ENCODE results near the gene SCN5A. TPM values are rescaled to one million over a fixed set of nuclear protein-coding genes. Genes with fewer than 3 reads are reported as not detected.

The SCN5A gene
- total and polyA plus RNA-seq, 9 donors, result 1.9 to 4.8 (median 4.3) TPM

GRCh38 chr3:38581774-38582173, 67.7 kb downstream of the SCN5A start:
- H3K27me3 ChIP-seq (ENCODE audit: control insufficient read depth, insufficient read depth, low read length), result no peaks in the 10 kb centered on the region
- no peak for DNase-seq
- H3K9me3 ChIP-seq (replicated peaks; ENCODE audit: control insufficient read depth, low read depth, low read length), result no peaks in the 10 kb centered on the region
- WGBS (ENCODE audit: insufficient coverage), result 83% methylated on average over 2 of the region's 2 CpGs
- H3K4me1 ChIP-seq (ENCODE audit: control insufficient read depth, insufficient read depth, low read length), result peaks cover 34% of the 10 kb centered on the region
- H3K27ac ChIP-seq (ENCODE audit: low read length), result no peak overlapping the region
- H3K4me3 ChIP-seq (ENCODE audit: low read length), result no peak overlapping the region
- no peaks in the 10 kb centered on the region for H3K36me3 ChIP-seq (ENCODE audit: control insufficient read depth, insufficient read depth, low read length)

GRCh38 chr3:38580450-38581382, 68.8 kb downstream of the SCN5A start:
- Histone ChIP-seq H3K36me3 (ENCODE audit: control insufficient read depth, insufficient read depth, low read length) (no peaks in the 10 kb centered on the region), H3K27me3 (ENCODE audit: control insufficient read depth, insufficient read depth, low read length) (no peaks in the 10 kb centered on the region), H3K27ac (ENCODE audit: low read length) (peak overlapping the region; percentile 29), H3K4me1 (ENCODE audit: control insufficient read depth, insufficient read depth, low read length) (peaks cover 34% of the 10 kb centered on the region), H3K9me3 (replicated peaks; ENCODE audit: control insufficient read depth, low read depth, low read length) (no peaks in the 10 kb centered on the region), H3K4me3 (ENCODE audit: low read length) (no peak overlapping the region)
- 55% methylated on average over 16 of the region's 21 CpGs for WGBS (ENCODE audit: insufficient coverage)
- DNase-seq, result peak; percentile 28

GRCh38 chr3:38579551-38580449, 69.7 kb downstream of the SCN5A start:
- Histone ChIP-seq H3K27me3 (ENCODE audit: control insufficient read depth, insufficient read depth, low read length) (no peaks in the 10 kb centered on the region), H3K9me3 (replicated peaks; ENCODE audit: control insufficient read depth, low read depth, low read length) (no peaks in the 10 kb centered on the region), H3K4me3 (ENCODE audit: low read length) (no peak overlapping the region), H3K4me1 (ENCODE audit: control insufficient read depth, insufficient read depth, low read length) (peaks cover 34% of the 10 kb centered on the region), H3K27ac (ENCODE audit: low read length) (no peak overlapping the region), H3K36me3 (ENCODE audit: control insufficient read depth, insufficient read depth, low read length) (no peaks in the 10 kb centered on the region)
- peak; percentile 66 for DNase-seq
- 54% methylated on average over 4 of the region's 14 CpGs for WGBS (ENCODE audit: insufficient coverage)

- Histone ChIP-seq H3K36me3 (ENCODE audit: control insufficient read depth, insufficient read depth, low read length) (no peaks in the 10 kb centered on the region), H3K9me3 (replicated peaks; ENCODE audit: control insufficient read depth, low read depth, low read length) (no peaks in the 10 kb centered on the region), H3K4me3 (ENCODE audit: low read length) (no peak overlapping the region), H3K27ac (ENCODE audit: low read length) (no peak overlapping the region), H3K4me1 (ENCODE audit: control insufficient read depth, insufficient read depth, low read length) (peaks cover 34% of the 10 kb centered on the region), H3K27me3 (ENCODE audit: control insufficient read depth, insufficient read depth, low read length) (no peaks in the 10 kb centered on the region)
- WGBS (ENCODE audit: insufficient coverage), result 42% methylated on average over 12 of the region's 12 CpGs
- DNase-seq, result peak; percentile 58
These were observed 70.3 kb downstream of the SCN5A start for GRCh38 chr3:38579141-38579540.

DNA sequence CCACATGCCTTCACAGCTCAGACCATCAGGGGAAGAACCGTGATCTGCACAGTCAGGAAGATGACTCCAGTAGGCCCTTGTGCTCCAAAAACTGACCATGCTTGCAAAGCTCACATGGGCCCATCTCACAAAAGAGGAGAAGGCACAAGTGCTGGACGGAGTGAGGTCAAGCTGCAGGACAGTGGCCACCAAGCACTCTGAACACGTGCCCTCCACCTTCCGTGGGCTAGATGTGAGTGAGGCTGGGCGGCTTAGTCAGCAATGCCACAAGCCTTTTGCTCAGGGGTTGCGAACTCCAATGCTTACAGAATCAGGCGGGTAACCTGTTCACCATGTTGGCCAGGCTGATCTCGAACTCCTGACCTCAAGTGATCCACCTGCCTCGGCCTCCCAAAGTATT, 70.9 kb downstream of the SCN5A start:
- Histone ChIP-seq H3K27me3 (ENCODE audit: control insufficient read depth, insufficient read depth, low read length) (no peaks in the 10 kb centered on the region), H3K4me1 (ENCODE audit: control insufficient read depth, insufficient read depth, low read length) (peaks cover 34% of the 10 kb centered on the region), H3K27ac (ENCODE audit: low read length) (no peak overlapping the region), H3K36me3 (ENCODE audit: control insufficient read depth, insufficient read depth, low read length) (no peaks in the 10 kb centered on the region), H3K9me3 (replicated peaks; ENCODE audit: control insufficient read depth, low read depth, low read length) (no peaks in the 10 kb centered on the region), H3K4me3 (ENCODE audit: low read length) (no peak overlapping the region)
- 94% methylated on average over 9 of the region's 9 CpGs for WGBS (ENCODE audit: insufficient coverage)
- no peak for DNase-seq

GRCh38 chr3:38578081-38578475, 71.4 kb downstream of the SCN5A start:
- Histone ChIP-seq H3K9me3 (replicated peaks; ENCODE audit: control insufficient read depth, low read depth, low read length) (peaks cover under 1% of the 10 kb centered on the region), H3K27me3 (ENCODE audit: control insufficient read depth, insufficient read depth, low read length) (no peaks in the 10 kb centered on the region), H3K27ac (ENCODE audit: low read length) (no peak overlapping the region), H3K4me3 (ENCODE audit: low read length) (no peak overlapping the region), H3K4me1 (ENCODE audit: control insufficient read depth, insufficient read depth, low read length) (peaks cover 34% of the 10 kb centered on the region), H3K36me3 (ENCODE audit: control insufficient read depth, insufficient read depth, low read length) (no peaks in the 10 kb centered on the region)
- no CpG with 5 or more reads among the region's 4 CpGs for WGBS (ENCODE audit: insufficient coverage)
- DNase-seq, result no peak

DNA sequence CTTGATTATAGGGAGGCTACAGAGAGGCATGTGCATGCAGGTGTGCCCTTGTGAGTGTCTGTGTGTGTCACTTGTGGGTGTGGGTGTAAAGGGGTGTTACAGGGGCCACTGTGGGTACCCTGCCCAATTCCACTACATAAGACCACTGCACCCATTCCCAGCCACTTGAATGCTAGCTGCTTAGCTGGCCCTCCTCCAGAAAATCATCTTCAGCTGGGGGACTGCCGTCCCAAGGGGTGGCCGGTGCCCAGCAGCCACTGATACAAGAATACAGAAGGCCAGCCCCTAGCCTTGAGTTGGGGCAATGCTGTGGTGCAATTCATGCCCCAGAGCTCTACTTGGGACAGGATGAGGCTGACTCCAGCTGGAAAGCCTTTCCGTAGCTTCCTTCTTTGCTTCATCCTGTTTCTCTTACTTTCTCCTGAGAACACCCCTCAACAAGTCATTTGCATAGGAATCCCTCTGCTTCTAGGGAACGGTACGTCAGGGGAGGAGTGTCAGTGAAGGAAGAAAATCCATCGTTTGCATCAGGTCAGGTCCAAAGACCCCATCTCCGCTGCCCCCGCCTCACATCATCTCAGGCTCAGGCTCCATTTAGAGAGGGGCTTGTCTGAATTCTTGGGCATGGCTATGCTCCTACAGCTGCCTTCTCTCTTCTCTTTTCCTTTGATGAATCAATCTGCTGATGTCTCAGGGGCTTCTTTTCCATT, 72.0 kb downstream of the SCN5A start:
- Histone ChIP-seq H3K9me3 (replicated peaks; ENCODE audit: control insufficient read depth, low read depth, low read length) (peaks cover 2% of the 10 kb centered on the region), H3K27ac (ENCODE audit: low read length) (no peak overlapping the region), H3K36me3 (ENCODE audit: control insufficient read depth, insufficient read depth, low read length) (no peaks in the 10 kb centered on the region), H3K4me3 (ENCODE audit: low read length) (no peak overlapping the region), H3K27me3 (ENCODE audit: control insufficient read depth, insufficient read depth, low read length) (no peaks in the 10 kb centered on the region), H3K4me1 (ENCODE audit: control insufficient read depth, insufficient read depth, low read length) (peaks cover 34% of the 10 kb centered on the region)
- DNase-seq, result no peak
- WGBS (ENCODE audit: insufficient coverage), result 85% methylated on average over 4 of the region's 8 CpGs

GRCh38 chr3:38576526-38577370, 72.7 kb downstream of the SCN5A start:
- no peaks in the 10 kb centered on the region for H3K27me3 ChIP-seq (ENCODE audit: control insufficient read depth, insufficient read depth, low read length)
- H3K9me3 ChIP-seq (replicated peaks; ENCODE audit: control insufficient read depth, low read depth, low read length), result peaks cover 2% of the 10 kb centered on the region
- no peaks in the 10 kb centered on the region for H3K36me3 ChIP-seq (ENCODE audit: control insufficient read depth, insufficient read depth, low read length)
- H3K4me1 ChIP-seq (ENCODE audit: control insufficient read depth, insufficient read depth, low read length), result peaks cover 34% of the 10 kb centered on the region
- 65% methylated on average over 14 of the region's 16 CpGs for WGBS (ENCODE audit: insufficient coverage)
- no peak overlapping the region for H3K4me3 ChIP-seq (ENCODE audit: low read length)
- no peak for DNase-seq
- H3K27ac ChIP-seq (ENCODE audit: low read length), result no peak overlapping the region

DNA sequence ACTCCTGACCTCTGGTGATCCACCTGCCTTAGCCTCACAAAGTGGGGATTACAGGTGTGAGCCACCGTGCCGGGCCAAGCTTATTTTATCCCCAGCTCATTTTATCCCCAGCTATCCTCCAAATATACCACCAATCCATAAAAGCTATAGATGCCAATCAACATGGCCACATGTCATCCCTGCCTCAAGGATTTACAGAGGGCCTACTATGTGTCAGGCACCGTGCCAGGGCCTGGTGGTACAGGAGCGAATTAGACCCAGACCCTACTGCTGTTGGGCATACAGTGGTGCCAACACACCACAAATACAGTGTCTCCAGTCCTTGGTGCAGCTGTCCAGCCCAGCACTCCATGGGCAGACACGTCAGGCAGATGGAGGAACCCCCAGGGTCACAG, 73.4 kb downstream of the SCN5A start:
- H3K4me1 ChIP-seq (ENCODE audit: control insufficient read depth, insufficient read depth, low read length), result peaks cover 27% of the 10 kb centered on the region
- H3K27ac ChIP-seq (ENCODE audit: low read length), result no peak overlapping the region
- H3K9me3 ChIP-seq (replicated peaks; ENCODE audit: control insufficient read depth, low read depth, low read length), result peaks cover 2% of the 10 kb centered on the region

More for the DNA sequence above, 73.4 kb downstream of the SCN5A start:
- DNase-seq, result no peak
- 92% methylated on average over 2 of the region's 5 CpGs for WGBS (ENCODE audit: insufficient coverage)
- no peaks in the 10 kb centered on the region for H3K27me3 ChIP-seq (ENCODE audit: control insufficient read depth, insufficient read depth, low read length)
- no peak overlapping the region for H3K4me3 ChIP-seq (ENCODE audit: low read length)
- no peaks in the 10 kb centered on the region for H3K36me3 ChIP-seq (ENCODE audit: control insufficient read depth, insufficient read depth, low read length)
